GM21529 (cell line): Measurements from ENCODE around the gene SH2D1A.

ENCODE experiments used
- ATAC-seq: cut with Tn5 transposase; IDR thresholded peaks from one replicate; pipeline ENCODE4 v1.9.1; 2021; ENCODE audit not compliant: unreplicated experiment

The SH2D1A gene

GRCh38 chrX:124415115-124415800 lies 68.9 kb downstream of the SH2D1A start:
- ATAC-seq = no peak

DNA sequence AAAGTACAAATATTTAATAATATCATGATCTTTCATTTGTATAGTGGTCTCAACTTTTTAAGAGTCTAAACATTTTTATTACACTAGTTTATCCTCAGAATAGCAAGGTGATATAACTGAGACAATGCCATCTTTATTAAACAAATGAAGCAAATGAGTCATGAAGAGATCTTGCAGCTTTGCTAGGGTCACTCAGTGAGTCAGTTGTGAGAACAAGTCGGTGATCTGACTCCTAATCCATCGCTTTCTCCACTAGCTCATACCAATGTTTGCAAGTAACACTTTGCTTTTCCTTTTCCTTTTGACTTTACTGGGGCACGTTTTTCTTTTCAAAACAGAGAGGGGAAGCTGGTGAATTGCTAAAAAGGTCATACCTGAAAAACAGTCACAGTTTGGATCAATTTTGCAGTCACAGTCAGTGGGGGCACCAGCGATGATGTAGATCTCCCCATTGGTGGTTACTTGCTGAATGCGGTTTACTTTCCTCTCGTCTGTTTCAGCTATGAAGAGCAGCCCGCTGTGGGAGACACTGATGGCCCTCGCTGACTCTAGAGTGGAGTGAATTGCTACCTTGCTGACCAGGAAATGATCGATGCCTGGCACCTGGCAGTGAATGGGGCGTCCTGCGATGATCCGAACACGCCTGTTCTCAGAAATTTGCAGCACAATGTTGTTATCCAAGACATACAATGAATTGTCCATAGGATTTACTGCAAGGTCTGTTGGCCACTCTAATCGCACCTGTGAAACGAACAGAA lies 75.7 kb downstream of the SH2D1A start:
- no peak for ATAC-seq
